Ovary (tissue), 3 donors: ENCODE data around the gene RD3L.
"Not testable (repeated sequence)": the region's sequence is repeated elsewhere in the genome, so short reads cannot be mapped to it uniquely, and the experiment has no call there.

ENCODE experiments used
- CTCF ChIP-seq, 3 donors: fragments of 450-650 bp in 2 of 3; fragments of 200-600 bp in 1 of 3; IDR thresholded peaks; one replicate each; pipeline versions ENCODE4 v1.5.1 to v1.8.0; 2016 to 2022; ENCODE audit warnings: antibody characterized with exemption in 3 of 3, mild to moderate bottlenecking in 1 of 3
- EP300 ChIP-seq: sonication (generic); formaldehyde crosslinking; IDR thresholded peaks from one replicate; pipeline ENCODE4 v1.6.1; 2017; ENCODE audit warnings: antibody characterized with exemption
- POLR2A ChIP-seq: fragments of 450-650 bp; IDR thresholded peaks from one replicate; pipeline ENCODE4 v1.6.1; 2017; ENCODE audit warnings: antibody characterized with exemption, mild to moderate bottlenecking, moderate library complexity
- donor health status: DM: no; HTN: no; CAD: no.

DNA sequence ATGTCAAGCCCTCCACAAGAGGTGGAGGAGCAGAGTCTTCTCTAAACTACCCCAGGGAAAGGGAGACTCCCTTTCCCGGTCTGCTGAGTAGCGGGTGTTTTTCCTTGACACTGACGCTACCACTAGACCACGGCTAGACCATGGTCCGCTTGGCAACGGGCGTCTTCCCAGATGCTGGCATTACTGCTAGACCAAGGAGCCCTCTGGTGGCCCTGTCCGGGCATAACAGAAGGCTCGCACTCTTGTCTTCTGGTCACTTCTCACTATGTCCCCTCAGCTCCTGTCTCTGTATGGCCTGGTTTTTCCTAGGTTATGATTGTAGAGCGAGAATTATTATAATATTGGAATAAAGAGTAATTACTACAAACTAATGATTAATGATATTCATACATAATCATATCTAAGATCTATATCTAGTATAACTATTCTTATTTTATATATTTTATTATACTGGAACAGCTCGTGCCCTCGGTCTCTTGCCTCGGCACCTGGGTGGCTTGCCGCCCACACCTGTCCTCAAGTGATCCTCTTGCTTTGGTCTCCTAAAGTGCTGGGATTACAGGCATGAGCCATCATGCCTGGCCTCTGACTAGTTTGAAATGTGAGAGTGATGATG is 38.4 kb upstream of the RD3L start:
- not testable (repeated sequence) for TF ChIP-seq CTCF (IDR thresholded peaks at IDR 0.05); POLR2A; EP300
